ENCODE results near the gene CRYGN. TPM values are rescaled to one million over a fixed set of nuclear protein-coding genes. Genes with fewer than 3 reads are reported as not detected.

Gene CRYGN
- total and polyA plus RNA-seq, 4 donors, result under 0.01 to 0.02 TPM; not detected in 2

DNA sequence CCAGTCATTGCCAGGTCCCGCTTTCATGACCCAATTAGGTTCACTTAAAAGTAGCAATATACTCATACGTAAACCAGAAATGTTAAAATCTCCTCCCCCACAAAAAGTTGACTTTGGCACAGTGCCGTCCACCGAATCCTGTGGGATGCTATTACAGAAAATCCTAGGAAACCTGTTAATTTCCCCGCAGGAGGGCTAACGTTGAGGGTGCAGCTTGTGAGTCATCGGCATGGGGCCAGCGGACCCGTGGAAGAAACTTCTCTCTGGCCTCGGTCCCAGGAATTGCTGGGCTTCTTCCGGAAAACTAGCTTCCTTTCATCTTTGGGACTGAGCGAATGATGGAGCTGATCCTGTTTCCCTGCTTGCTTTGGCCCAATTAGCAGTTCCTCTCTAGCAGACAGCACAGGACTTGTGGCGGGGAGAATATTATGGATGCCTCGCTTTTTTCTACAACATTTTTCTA, 13.5 kb downstream of the CRYGN start:
- no peak for DNase-seq (ENCODE audit: low spot score)
- H3K27ac ChIP-seq (ENCODE audit: low read depth in 1 of 2, low read length in 2 of 2), result peak overlapping the region in 1 of 2 donors; percentile 5

More for the DNA sequence above, 13.5 kb downstream of the CRYGN start:
- Histone ChIP-seq H3K36me3 (ENCODE audit: control insufficient read depth in 4 of 4, insufficient read depth in 3 of 4, low read depth in 1 of 4, low read length in 3 of 4) (no peaks in the 10 kb centered on the region), H3K9ac (ENCODE audit: low read depth in 1 of 2, low read length in 2 of 2) (no peak overlapping the region), H3K9me3 (ENCODE audit: control insufficient read depth in 4 of 4, low read length in 3 of 4) (no peaks in the 10 kb centered on the region), H3K4me1 (ENCODE audit: control insufficient read depth in 4 of 4, insufficient read depth in 4 of 4, low read length in 3 of 4) (no peaks in the 10 kb centered on the region), H3K4me3 (ENCODE audit: low read depth in 1 of 3, low read length in 3 of 3) (no peak overlapping the region), H3K27me3 (ENCODE audit: control insufficient read depth in 4 of 4, insufficient read depth in 4 of 4, low read length in 3 of 4) (peaks cover 0 to 2% (median 0%) of the 10 kb centered on the region in 4 donors)
- TF ChIP-seq JUND (IDR thresholded peaks at IDR 0.05), result no peak
- no peak for TF ChIP-seq HNF4A (conservative IDR thresholded peaks at IDR 0.05)
- no peak for TF ChIP-seq YY1 (IDR thresholded peaks at IDR 0.05)
- no peak for TF ChIP-seq EGR1 (IDR thresholded peaks at IDR 0.05; ENCODE audit: low read depth in 2 of 2)
- TF ChIP-seq, protein P1, sequence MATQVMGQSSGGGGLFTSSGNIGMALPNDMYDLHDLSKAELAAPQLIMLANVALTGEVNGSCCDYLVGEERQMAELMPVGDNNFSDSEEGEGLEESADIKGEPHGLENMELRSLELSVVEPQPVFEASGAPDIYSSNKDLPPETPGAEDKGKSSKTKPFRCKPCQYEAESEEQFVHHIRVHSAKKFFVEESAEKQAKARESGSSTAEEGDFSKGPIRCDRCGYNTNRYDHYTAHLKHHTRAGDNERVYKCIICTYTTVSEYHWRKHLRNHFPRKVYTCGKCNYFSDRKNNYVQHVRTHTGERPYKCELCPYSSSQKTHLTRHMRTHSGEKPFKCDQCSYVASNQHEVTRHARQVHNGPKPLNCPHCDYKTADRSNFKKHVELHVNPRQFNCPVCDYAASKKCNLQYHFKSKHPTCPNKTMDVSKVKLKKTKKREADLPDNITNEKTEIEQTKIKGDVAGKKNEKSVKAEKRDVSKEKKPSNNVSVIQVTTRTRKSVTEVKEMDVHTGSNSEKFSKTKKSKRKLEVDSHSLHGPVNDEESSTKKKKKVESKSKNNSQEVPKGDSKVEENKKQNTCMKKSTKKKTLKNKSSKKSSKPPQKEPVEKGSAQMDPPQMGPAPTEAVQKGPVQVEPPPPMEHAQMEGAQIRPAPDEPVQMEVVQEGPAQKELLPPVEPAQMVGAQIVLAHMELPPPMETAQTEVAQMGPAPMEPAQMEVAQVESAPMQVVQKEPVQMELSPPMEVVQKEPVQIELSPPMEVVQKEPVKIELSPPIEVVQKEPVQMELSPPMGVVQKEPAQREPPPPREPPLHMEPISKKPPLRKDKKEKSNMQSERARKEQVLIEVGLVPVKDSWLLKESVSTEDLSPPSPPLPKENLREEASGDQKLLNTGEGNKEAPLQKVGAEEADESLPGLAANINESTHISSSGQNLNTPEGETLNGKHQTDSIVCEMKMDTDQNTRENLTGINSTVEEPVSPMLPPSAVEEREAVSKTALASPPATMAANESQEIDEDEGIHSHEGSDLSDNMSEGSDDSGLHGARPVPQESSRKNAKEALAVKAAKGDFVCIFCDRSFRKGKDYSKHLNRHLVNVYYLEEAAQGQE (IDR thresholded peaks at IDR 0.05), result no peak
- no peak for TF ChIP-seq CTCF (IDR thresholded peaks at IDR 0.05; ENCODE audit: low read depth, low read length, missing input control)
- TF ChIP-seq RAD21 (IDR thresholded peaks at IDR 0.05), result no peak
- TF ChIP-seq, protein P2, sequence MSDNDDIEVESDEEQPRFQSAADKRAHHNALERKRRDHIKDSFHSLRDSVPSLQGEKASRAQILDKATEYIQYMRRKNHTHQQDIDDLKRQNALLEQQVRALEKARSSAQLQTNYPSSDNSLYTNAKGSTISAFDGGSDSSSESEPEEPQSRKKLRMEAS (IDR thresholded peaks at IDR 0.05), result no peak
- TF ChIP-seq GABPA (IDR thresholded peaks at IDR 0.05 in 1 of 2, conservative IDR thresholded peaks at IDR 0.05 in 1 of 2), result no peak
- no peak for TF ChIP-seq HNF4G (IDR thresholded peaks at IDR 0.05)
- TF ChIP-seq TAF1 (conservative IDR thresholded peaks at IDR 0.05), result no peak
- TF ChIP-seq ATF3 (IDR thresholded peaks at IDR 0.05), result no peak
- TF ChIP-seq NR2F2 (IDR thresholded peaks at IDR 0.05), result no peak
- TF ChIP-seq SP1 (IDR thresholded peaks at IDR 0.05), result no peak
- no peak for TF ChIP-seq RXRA (IDR thresholded peaks at IDR 0.05)
- no peak for TF ChIP-seq FOXA2 (IDR thresholded peaks at IDR 0.05)
- no peak for TF ChIP-seq FOXA1 (IDR thresholded peaks at IDR 0.05)
- no peak for TF ChIP-seq ZBTB33 (IDR thresholded peaks at IDR 0.05)
- 63% methylated on average over 14 of the region's 14 CpGs for WGBS

Measured in liver (tissue), 9 donors.